Left ventricle myocardium inferior (tissue), 1 donor: ENCODE measurements around the gene TTLL11. TPM values are rescaled to one million over a fixed set of nuclear protein-coding genes. Genes with fewer than 3 reads are reported as not detected.

Experiments
- DNase-seq: peaks from one replicate; pipeline ENCODE4 v3.0.0-alpha.2; 2020
- H3K27ac ChIP-seq: fragments of 200-600 bp; replicated peaks from 2 replicates; pipeline ENCODE4 v1.8.0; 2021
- H3K27me3 ChIP-seq: fragments of 200-600 bp; 2 replicates; pipeline ENCODE4 v1.8.0; 2021; ENCODE audit warnings: low read depth
- H3K36me3 ChIP-seq: fragments of 200-600 bp; 2 replicates; pipeline ENCODE4 v1.8.0; 2021
- H3K4me1 ChIP-seq: fragments of 200-600 bp; 2 replicates; pipeline ENCODE4 v1.8.0; 2021
- H3K4me3 ChIP-seq: fragments of 200-600 bp; 2 replicates; pipeline ENCODE4 v1.8.0; 2021; ENCODE audit warnings: mild to moderate bottlenecking, moderate library complexity
- H3K9me3 ChIP-seq: fragments of 200-600 bp; replicated peaks from 2 replicates; pipeline ENCODE4 v1.8.0; 2021
- intact Hi-C: fragments of 100-400 bp; cut with micrococcal nuclease; formaldehyde crosslinking; loops from one replicate; pipeline ENCODE4 v1.11.0; 2022
- total RNA-seq: library from RNA; stranded (reverse); fragmentation: NEBNext Ultra II Directional; extraction: Animal tissue kit (Norgen Biotek cat#: 25700); gene quantifications from one replicate; pipeline ENCODE4 v1.2.1, GENCODE V29; 2021
- TF ChIP-seq, protein P1 (sequence below): fragments of 200-600 bp; IDR thresholded peaks from 2 replicates; pipeline ENCODE4 v1.8.0; 2021; ENCODE audit warnings: antibody characterized with exemption, mild to moderate bottlenecking, borderline replicate concordance
- donor health status: DM: no; HTN: yes; CAD: no; lungs with severe emphysema.

Gene TTLL11
- total RNA-seq, 1 donor from 2014 or later = 7.3 TPM

DNA sequence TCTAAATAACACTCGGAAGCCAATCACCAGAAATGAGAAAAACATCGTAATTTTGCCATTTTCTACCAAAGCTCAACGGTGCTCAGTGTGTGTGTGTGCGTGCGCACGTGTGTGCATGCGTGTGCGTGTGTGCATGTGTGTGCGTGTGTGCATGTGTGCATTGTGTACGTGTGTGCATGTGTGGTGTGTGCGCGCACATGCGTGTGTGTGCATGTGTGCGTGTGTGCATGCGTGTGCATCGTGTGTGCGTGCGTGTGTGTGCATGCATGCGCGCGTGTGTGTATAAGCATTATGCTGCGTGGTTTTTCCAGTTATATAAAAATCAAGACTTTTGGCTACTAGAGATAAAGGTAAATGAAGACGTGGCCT lies 276.7 kb downstream of the TTLL11 start:
- intact Hi-C loops = no loop called here
- H3K36me3 ChIP-seq = no peaks in the 10 kb centered on the region

DNA sequence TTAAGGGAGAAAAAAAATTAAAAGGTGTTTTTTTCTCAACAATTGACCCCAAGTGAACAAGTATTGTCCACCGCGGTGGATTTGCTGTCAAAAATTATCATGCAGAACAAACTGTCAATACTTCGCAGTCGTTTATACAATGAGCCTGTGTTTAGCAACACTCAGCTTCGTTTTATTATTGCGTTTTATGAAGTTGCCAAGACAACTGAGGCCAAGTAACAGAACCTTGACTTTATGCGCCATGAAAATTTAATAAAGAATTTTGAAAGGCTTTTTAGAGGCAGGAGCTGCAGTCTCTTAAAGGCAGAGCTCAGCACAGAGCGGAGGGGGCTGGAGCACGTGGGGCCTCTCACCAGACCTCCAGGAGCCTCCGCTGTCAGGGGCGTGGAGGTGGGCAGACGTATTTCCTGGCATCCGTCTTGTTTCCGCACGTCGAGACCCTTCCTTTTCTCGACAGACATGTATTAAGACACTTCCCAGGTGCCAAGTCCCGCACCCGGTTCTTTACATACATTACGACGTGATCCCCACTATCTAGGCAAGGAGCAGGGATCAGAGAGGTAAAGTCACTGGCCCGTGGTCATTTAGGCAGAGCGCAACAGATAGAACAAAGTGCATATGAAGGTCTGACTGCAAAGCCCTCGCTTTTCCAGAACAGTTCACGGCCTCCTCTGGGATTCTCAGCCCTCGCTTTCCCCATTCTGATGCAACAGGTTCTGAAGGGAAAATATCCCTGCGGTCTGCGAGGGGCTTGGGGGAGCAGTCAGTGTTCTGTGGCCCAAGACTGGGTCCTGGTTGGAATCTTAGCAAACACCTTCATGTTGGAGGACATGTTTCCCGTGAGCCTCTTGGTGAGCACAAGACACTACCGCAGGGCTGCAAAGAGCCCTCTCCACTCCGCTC lies 277.3 kb downstream of the TTLL11 start:
- Histone ChIP-seq H3K4me1 (peaks cover 11% of the 10 kb centered on the region), H3K27me3 (no peaks in the 10 kb centered on the region), H3K27ac (no peak overlapping the region), H3K4me3 (no peak overlapping the region), H3K36me3 (no peaks in the 10 kb centered on the region), H3K9me3 (no peaks in the 10 kb centered on the region)
- no peak for DNase-seq
- TF ChIP-seq, protein P1, sequence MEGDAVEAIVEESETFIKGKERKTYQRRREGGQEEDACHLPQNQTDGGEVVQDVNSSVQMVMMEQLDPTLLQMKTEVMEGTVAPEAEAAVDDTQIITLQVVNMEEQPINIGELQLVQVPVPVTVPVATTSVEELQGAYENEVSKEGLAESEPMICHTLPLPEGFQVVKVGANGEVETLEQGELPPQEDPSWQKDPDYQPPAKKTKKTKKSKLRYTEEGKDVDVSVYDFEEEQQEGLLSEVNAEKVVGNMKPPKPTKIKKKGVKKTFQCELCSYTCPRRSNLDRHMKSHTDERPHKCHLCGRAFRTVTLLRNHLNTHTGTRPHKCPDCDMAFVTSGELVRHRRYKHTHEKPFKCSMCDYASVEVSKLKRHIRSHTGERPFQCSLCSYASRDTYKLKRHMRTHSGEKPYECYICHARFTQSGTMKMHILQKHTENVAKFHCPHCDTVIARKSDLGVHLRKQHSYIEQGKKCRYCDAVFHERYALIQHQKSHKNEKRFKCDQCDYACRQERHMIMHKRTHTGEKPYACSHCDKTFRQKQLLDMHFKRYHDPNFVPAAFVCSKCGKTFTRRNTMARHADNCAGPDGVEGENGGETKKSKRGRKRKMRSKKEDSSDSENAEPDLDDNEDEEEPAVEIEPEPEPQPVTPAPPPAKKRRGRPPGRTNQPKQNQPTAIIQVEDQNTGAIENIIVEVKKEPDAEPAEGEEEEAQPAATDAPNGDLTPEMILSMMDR = no peak
- intact Hi-C loops = no loop called here

More for the DNA sequence above, 276.7 kb downstream of the TTLL11 start:
- Histone ChIP-seq H3K4me3 (no peak overlapping the region), H3K4me1 (peaks cover 14% of the 10 kb centered on the region), H3K27me3 (no peaks in the 10 kb centered on the region), H3K9me3 (no peaks in the 10 kb centered on the region), H3K27ac (no peak overlapping the region)
- DNase-seq = no peak
- TF ChIP-seq, protein P1 = no peak

DNA sequence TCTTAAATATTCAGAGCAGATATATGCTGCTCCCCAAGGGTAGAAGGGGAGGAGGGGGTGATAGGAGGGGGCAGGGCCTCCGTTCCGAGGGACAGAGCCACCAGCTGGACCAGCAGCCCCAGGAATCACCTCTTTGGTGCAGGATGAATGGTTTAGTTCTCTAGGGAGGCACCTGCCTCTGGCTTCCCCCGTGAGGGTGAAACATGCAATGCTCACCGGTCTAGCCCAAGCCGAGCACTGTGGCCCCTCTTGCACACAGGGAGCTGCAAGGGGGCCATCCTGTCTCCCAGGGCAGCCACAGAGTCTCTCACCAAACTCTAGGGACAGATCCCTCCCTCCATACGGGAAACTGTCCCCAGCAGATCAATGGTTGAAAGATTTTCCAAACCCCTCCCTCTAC lies 278.0 kb downstream of the TTLL11 start:
- H3K27ac ChIP-seq = no peak overlapping the region
- TF ChIP-seq, protein P1 = no peak
- no peaks in the 10 kb centered on the region for H3K36me3 ChIP-seq
- H3K27me3 ChIP-seq = no peaks in the 10 kb centered on the region
- peaks cover 9% of the 10 kb centered on the region for H3K4me1 ChIP-seq
- DNase-seq = no peak
- H3K4me3 ChIP-seq = no peak overlapping the region
- intact Hi-C loops = no loop called here
- no peaks in the 10 kb centered on the region for H3K9me3 ChIP-seq

DNA sequence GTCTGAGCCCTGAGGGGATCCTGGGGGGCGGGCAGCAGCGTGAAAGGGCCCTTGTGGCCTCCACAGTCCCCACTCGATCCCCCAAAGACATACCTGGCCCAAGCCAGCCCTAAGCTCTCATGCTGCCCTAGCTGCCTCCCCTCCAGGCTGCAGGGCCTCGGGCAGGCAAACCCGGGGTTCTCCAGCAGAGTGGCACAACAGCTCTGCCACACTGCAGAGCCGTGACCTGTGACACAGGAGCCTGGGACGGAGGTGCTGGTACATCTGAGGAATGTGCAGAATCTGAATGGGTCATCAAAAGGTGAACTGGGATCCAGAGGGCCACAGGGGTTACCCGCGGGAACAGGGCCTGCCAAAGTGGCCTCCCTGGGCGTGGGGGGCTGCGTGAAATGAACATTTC lies 278.5 kb downstream of the TTLL11 start:
- DNase-seq = no peak
- H3K4me3 ChIP-seq = no peak overlapping the region
- TF ChIP-seq, protein P1 = no peak
- peaks cover 4% of the 10 kb centered on the region for H3K4me1 ChIP-seq
- H3K36me3 ChIP-seq = no peaks in the 10 kb centered on the region
- H3K27ac ChIP-seq = no peak overlapping the region
- intact Hi-C loops = no loop called here
- H3K9me3 ChIP-seq = no peaks in the 10 kb centered on the region
- H3K27me3 ChIP-seq = no peaks in the 10 kb centered on the region

DNA sequence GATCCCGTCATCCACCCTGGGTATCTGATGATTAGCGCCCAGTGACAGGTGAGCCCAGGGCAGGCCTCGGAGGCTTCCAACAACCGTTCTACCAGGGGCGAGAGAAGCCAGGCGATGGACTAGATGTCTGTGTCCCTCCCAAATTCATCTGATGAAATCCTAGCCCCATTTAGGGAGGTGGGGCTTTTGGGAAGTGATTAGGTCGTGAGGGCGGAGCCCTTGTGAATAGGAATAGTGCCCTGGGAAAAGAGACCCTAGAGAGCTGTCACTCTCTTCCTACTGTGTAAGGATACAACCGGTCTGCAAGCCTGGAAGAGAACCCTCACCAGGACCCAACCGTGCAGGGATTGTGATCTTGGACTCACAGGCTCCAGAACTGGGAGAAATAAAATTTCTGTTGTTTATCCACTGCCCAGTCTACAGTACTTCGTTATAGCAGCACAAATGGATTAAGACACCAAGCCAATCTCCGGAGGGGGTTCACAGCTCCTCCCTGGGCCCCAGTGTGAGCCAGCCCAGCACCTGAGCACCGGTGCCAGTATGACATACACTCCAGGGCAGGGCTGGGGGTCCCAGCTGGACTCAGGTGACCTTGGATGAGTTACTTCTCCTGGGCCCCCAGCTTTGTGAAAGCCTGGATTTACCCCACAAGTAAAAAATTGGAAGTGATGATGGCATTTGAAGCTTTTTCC lies 279.4 kb downstream of the TTLL11 start:
- intact Hi-C loops = no loop called here
- DNase-seq = no peak
- TF ChIP-seq, protein P1 = no peak
- H3K4me1 ChIP-seq = no peaks in the 10 kb centered on the region
- H3K27me3 ChIP-seq = no peaks in the 10 kb centered on the region
- no peak overlapping the region for H3K4me3 ChIP-seq
- no peak overlapping the region for H3K27ac ChIP-seq
- H3K9me3 ChIP-seq = no peaks in the 10 kb centered on the region
- no peaks in the 10 kb centered on the region for H3K36me3 ChIP-seq
